ENCODE data around the gene FAM76A.
"Not testable (repeated sequence)": the region's sequence is repeated elsewhere in the genome, so short reads cannot be mapped to it uniquely, and the experiment has no call there.

GRCh38 chr1:27775336-27775735 lies 49.6 kb downstream of the FAM76A start:
- TF ChIP-seq TCF7L2 (IDR thresholded peaks at IDR 0.05; ENCODE audit: borderline replicate concordance, extremely low read depth, insufficient read depth, insufficient read length); CTCF (IDR thresholded peaks at IDR 0.05 in 2 of 3, conservative IDR thresholded peaks at IDR 0.05 in 1 of 3; ENCODE audit: borderline replicate concordance in 1 of 3, insufficient read depth in 1 of 3, low read depth in 2 of 3, low read length in 2 of 3); POLR2A (IDR thresholded peaks at IDR 0.05; ENCODE audit: borderline replicate concordance, extremely low read depth, insufficient read depth, insufficient read length); EZH2phosphoT487 (IDR thresholded peaks at IDR 0.05; ENCODE audit: borderline replicate concordance): not testable (repeated sequence)
